Left renal pelvis (tissue), 4 donors: ENCODE data around the gene NFASC. TPM values are rescaled to one million over a fixed set of nuclear protein-coding genes. Genes with fewer than 3 reads are reported as not detected.

ENCODE experiments used
- DNase-seq, 4 donors: peaks; one replicate each; pipeline ENCODE4 v3.0.0-alpha.2; 2013; ENCODE audit warnings: low read depth in 4 of 4, low spot score in 3 of 4
- polyA plus RNA-seq, 4 donors: library from polyadenylated mRNA; unstranded; fragments of 120-200 nt; gene quantifications; one replicate each; pipeline ENCODE4 v1.2.1, GENCODE V29; 2013; ENCODE audit not compliant: insufficient read length in 4 of 4

Gene NFASC
- polyA plus RNA-seq, 4 donors = 5.7 to 32.2 (median 13.9) TPM

DNA sequence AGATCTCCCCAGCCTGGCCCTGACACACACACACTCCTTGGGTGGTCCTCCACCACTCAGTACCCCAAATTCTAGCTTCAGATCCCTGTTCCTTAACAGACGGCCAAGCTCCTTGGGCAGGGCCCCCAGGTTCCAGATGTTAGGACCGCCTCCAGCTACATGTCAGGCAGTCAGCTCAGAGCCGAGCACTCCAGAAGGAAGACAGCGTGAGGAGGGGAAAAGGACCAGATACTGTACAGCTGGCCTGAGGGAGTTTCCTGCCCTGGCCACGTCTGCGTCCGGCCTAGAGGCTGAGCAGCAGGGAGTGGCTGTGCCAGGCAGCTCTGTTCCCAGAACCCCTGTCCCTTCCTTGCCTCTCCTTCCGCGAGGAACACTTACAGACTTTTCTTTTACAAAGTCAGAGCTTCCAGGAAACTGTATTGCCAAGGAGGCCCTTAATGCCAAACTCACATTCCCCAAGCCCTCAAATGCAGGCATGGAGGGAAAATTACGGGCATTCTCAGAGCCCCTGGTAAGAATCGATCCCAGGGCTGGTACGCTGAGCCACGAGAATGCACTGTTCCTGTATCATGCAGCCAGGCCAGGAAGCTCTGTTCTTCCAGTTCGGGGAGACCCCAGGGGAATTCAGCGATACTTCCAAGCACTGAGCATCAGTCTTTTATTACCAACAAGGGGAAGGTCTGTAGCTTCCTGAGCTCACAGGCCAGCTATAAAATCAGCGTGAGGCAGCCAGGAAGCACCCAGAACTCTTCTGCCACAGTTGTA, 127.1 kb downstream of the NFASC start:
- no peak for DNase-seq

DNA sequence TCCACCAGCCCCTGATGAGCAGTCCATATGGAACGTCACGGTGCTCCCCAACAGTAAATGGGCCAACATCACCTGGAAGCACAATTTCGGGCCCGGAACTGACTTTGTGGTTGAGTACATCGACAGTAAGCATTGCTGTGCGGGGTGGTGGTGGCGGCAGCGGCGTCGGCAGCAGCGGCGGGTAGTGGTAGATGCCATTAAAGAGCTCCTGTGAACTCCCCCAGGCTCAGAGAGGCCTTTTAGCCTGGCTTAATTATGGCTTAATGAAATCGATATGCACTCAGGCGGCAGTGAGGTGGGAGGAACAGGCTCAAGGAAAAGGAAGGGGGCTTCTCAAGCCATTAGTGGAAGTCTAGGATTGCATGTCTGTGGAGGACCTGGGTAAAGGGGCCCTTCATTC, 130.5 kb downstream of the NFASC start:
- DNase-seq = no peak

DNA sequence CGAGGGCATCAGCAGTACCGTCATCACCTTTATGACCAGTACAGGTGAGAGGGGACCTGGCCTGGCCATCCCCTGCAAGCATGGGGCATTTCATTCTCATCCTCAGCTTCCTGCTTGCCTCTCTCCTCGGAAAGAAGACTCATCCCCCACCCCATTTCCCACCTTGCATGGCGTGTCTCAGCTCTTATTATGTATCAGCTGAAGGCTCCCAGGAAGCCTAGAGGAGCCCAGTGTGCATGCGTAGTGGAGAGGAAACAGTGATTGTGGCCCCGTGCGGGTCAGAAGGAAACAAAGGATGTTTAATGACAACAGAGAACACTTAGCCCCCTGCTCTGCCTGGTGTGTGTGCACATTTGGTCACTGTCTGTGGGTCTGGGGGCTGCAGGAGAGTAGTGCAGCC, 132.0 kb downstream of the NFASC start:
- no peak for DNase-seq

DNA sequence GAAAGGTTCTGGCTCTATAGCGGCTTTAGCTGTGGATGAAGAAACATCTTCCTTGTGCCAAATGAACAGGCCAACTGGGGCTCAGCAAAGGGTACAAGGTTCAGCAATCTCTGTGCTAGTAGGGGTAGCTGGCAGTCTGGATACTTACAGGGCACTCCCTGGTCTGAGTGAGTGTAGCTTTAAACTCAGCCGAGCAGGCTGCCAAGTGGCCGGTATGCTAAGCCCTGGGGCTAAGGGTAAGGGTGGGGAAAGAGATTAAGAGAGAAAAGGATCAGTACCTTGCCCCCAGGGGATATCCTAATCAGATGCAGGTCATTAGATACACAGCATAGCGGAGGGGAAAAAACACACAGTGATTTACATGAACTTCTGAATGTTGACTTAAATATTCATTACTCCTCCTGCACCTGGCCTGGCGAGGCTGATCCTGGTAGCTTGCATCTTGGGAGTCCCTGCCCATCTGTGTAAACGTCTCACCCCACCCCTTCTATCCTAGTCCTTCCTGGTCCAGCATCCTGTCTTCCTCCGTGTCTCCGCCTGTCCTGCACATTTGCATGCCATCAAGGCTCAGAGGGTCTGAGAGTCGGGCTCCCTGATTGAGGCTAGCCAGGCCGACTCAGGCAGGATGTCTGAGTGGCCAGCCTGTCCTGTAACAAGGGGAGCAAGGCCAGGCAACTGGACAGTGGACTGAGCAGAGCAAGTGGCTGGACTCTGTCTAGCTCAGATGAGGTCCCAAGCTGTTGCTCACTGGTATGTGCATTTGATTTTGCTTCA, 132.9 kb downstream of the NFASC start:
- no peak for DNase-seq

DNA sequence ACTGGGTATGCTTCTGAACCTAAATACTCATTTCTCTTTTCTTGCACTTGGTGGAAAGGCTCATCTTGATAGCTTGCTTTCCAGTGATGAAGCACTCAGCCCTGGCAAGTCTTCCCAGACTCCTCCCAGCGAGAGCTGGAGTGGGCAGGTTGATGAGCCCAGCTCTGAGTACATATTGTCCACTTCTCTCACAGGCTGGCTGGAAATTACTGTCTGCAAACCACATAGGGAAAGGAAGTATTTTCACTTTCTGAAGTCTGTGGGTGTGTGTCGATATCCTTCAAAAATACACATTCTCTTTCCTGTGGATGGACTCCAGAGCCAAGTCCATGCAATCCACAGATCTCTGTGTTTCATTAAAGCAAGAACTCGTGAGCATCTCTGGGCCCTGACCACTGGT, 133.7 kb downstream of the NFASC start:
- no peak for DNase-seq

DNA sequence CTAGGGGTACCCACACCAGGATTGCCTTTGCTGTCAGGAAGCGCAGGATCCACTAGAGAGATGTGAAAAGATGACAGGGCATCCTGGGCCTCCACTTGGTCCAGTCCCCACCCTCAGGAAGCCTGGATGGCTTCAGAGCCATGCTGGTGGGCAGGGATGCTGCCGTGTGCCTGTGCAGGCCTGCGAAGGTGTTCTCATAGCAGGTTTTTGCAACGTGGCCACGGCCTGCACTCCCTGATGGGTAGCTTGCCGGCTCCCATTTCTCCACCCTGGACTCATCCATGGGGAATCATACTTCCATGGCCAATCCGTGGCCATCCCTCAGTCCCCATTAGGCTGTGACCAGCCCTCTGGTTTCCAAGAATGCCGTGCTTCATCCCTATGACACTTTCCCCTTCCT, 138.2 kb downstream of the NFASC start:
- DNase-seq = no peak

DNA sequence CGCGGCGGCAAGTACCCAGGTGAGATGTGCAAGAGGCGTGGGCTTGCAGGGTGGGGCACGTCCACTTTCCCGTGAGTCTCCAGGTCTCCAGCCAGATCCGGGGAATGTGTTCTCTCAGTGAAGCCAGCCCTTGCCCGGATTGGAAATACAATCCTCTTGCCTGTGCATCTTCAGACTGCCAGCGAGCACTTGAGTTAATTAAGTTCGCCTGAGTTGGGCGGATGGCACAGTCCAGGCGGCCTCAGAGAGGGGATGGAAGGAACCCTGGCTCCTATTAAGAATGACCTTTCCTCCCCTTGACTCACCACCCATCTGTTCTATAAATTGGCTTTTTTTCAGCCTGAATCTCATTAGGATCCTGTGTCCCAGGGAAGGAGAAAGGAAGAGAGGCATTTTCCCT, 139.0 kb downstream of the NFASC start:
- DNase-seq = no peak

DNA sequence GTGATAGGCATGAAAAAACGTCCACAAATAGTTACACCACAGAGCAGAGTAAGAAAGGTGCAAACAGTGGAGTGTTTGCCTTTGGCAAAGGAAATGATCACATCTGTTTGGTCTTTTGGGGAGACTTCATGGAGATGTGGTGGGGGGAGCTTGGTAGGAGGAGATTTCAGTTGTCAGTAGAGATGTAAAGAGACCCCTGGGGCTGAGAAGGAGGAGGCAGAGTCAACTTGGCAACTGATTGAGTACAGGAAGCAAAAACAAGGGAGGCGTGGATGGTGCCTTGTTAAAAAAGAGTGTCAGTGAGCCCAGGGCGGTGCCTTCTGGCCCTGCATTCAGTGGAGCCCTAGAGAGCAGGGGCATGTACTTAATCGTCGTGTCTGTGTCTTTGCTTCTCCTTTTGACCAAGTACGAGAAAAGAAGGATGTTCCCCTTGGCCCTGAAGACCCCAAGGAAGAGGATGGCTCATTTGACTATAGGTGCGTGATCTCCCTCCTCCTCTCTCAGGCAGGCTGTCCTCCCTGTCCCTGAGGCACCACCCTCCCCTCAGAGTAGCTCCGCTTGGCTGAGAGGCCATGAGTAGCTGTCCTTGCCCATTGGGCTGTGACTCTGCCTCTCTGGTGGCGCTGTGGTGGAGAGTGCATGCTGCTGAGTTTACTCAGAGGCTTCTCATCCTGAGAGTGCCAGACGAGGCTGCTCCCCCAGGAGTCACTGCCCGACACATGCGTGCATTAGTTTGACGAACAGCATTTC, 141.9 kb downstream of the NFASC start:
- no peak for DNase-seq

DNA sequence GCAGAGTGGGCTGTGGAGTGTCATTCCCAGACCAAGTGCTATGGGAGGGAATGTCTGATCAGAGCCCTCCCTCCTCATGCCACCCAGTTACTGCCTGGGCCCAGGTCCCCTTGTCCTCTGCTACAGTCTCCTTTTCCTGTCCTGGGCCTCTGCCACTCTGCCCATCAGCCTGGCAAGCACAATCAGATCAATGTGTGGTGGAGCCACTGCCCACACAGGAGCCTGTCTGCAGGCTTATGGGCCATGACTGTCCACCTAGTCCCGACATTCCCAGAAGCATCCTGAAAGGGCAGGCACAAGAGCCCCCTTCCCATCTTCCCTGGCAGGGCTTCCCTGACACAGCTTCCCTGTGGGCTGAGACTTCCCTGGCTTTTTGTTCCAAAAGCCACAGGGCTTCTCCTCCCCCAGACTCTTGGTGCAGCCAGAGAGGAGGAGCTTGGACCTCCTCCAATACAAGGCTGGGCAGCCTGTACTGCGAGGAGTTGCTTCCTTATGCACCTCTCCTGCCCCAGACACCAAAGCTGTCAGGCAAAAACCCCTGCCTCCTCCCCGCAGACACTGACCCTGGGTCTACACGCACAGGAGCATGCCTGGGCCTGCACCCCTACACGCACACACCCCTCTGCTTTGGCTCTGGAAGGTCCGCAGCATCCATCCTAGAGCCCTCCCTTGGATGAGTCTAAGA, 143.2 kb downstream of the NFASC start:
- DNase-seq = peak in 1 of 4 donors; percentile 38

DNA sequence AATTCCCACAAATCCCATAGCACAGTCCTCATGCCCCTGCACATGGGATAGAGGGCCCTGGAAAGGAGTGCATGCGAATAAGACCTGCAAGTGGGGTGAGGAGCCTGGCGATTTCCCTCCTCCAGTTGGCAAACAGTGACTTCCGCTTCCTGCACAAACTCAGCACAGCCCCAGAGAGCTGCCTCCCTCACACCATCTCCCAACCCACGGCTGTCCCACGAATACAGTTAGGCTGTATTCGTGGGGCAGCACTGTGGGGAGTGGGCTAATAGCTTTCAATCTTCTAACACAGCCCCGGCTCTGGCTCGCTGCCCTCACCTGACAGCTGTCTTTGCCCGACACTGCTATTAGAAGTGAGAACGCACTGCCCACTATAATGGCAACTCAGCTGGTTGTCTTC, 144.1 kb downstream of the NFASC start:
- DNase-seq = no peak

DNA sequence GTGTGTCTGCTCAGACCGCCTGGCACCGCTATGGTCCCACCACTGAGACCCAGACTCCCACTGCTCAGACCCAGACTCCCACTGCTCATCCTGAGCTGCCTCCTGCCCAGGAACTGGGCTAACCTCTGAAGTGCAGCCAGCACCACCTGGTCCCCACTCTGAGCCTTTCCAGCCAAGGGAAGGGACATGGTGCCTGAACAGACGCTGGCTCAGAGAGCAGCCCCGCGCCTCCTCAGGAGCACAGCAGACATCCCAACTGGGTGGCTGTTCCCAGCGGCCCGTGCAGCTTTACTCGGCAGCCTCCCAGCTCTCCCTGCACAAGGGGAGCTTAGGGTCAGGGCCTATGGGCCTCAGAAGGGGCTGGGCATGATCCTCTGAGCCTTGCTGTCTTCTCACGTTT, 144.6 kb downstream of the NFASC start:
- DNase-seq = no peak

DNA sequence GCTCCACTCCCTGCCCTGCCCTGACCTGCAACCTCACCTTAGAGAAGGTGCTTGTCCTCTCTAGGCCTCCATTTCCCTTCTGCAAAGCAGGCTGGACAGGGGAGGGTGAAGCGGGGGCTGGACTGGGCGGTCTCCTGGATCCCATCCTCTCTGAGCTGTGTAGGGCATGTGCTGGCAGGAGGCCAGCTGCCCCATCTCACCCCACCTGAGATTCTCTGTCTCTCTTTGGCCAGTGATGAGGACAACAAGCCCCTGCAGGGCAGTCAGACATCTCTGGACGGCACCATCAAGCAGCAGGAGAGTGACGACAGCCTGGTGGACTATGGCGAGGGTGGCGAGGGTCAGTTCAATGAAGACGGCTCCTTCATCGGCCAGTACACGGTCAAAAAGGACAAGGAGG, 145.4 kb downstream of the NFASC start:
- no peak for DNase-seq

DNA sequence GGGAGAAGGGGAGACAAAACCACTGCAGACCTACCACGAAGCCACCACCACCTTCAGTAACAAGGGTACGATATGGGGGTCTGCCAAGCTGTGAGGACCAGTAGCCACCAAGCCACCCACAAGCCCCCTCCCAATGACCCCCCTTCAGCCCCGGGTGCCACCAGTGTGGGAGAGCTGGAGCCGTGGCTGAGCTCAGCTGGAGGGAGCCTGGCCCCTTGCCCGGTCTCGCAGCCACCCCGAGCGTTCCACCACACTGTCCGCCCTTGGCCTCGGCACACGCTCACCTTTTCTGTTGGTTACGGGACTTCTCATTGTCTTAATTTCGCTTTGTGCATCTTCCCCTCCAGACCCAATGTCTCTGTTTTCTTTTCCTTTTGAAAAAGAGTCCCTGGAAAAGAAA, 145.9 kb downstream of the NFASC start:
- DNase-seq = no peak

DNA sequence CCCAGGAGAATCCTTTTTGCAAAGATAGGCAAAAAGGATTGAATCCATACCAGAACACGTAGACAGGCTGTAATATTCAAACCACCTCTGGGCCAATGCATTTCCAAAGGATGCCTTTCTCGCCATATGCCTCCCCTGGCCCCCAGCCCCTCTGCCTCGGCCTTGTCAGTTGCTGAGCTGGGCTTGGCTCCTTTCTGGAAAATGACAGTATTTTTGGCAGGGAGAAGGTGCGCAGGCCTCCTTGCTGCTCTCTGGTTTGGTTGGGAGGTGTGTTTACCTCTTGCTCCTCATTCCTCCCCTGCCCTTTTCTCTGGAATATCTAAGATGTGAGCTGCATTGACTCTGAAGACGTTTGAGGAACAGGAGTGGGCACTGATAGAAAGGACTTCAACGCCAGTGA, 146.3 kb downstream of the NFASC start:
- no peak for DNase-seq

DNA sequence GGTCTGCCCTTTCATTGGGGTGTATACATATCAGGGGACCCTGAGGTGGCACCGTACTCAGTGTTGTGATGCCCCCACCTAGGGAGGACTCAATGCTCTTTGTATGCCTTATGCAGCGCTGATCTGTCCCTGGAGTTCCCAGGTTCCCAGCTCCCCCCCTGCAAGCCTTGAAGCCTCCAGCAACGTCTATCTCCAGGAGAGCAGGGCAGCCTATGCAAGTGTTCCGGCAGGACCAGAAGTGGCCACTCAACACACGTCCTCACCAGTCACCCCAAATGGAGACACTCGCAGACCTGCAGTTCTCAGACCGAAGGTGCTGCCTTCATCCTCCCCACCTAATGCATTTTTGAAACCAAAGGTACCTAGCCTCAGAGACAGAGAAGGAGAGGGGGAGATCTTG, 147.1 kb downstream of the NFASC start:
- DNase-seq = no peak

DNA sequence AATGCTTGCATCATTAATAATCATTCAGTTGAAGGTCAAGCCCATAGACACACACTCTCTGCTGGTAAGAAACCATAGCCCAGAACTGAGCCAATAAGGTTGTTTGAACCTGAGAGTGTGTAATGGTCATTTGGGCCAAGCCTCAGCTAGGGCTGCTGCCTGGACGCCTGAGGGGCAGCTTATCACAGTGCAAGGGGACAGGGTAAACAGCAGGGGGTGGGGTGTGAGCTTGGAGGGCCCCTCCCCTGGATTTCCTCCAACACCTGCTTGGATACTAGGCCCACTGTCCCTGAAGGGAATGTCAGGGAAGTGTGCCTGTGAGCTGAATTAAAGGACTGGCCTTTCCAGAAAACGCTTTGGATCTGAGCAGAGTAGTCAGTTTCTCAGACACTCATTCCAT, 147.7 kb downstream of the NFASC start:
- DNase-seq = no peak

DNA sequence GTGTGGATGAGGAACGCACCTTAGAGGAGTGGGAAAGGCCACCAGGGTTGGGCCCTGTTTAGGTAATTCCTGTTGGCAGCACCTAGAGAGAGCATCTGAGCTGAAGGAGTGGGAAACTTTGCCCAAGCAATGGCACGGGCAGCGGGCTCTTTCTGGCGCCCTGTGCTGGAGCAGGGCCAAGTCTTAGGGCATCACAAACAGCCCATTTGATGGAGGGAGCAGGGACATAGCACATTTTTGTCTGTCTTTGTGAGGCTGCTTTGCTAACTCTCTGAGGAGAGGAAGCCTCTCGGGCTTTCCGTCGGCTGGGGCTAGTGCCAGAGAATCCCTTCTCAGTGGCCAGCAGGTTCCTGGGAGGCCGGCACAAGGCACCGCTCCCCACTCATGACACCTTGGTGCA, 149.8 kb downstream of the NFASC start:
- DNase-seq = no peak

DNA sequence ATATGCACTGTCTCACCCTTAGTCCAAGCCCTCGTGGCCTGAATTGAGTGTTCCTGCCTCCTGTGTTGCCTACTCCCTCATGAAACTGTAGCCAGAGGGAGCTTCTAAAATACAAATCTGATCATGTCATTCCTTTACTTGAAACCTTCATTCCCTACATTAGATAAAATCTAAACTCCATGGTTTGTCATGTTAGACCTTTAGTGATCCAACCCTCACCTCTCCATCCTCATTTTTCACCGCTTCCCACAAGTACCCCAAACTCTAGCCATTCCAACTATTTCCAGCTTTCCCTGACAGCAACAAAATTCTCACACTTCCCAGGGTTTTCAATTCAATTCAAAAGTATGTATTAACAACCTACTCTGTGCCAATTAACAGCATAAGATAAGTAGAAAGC, 154.0 kb downstream of the NFASC start:
- no peak for DNase-seq

DNA sequence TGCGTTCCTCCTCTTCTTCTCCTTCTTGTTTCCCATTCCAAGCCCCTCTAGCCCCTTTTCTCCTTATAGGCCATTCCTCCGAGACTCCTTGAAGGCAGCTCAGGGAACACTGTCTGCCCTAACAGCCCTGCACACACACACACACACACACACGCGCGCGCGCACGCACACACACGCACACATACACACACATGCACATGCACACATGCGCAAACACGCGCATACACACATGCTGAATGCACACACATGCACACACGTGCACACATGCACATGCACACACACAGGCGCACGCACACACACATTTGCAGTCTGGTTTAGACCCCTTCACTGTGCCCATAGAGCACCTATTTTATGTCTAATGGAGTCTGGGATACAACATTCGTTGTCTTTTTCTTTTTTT, 154.6 kb downstream of the NFASC start:
- no peak for DNase-seq

DNA sequence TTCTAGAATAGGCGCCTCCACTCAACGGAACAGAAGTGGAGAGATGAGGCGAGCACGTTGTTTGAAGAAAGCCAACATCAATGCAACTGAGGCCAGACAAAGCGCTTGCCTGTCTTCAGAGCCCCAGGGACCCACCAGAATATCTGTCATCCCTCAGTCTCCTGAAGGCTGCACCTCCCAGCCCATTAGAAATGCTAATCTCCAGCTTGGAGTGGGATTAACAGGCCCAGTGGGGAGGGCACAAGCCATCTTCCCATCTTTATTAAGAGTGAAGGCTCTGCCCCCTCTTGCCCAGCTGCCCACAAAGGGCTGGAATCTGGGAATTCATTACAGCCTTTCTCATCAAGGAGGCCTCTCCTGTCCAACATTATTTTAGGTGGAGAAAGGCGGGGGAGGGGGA, 155.5 kb downstream of the NFASC start:
- no peak for DNase-seq

DNA sequence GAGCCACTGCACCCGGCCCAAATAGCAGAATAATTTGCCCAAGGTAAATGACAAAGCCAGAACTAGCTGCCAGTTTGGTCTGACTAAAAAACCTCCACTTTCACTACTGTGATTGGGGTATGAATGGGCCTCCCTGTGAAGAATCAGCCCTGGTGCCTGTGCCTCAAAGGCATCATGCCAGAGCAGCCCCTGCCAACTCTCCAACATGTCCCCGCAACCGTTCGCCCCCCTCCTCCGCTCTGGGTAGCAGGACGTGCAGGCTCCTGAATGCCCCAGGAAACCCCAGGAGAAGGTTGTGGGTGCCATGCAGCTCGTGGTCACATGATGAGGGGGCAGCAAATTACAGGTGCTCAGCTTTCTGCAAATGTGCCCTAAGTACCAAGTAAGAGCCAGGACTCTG, 157.7 kb downstream of the NFASC start:
- DNase-seq = no peak
